Type B pancreatic cell (in vitro differentiated cells): ENCODE results near the gene DBX1. TPM values are rescaled to one million over a fixed set of nuclear protein-coding genes. Genes with fewer than 3 reads are reported as not detected.

Experiments used
- DNase-seq: peaks from one replicate; pipeline ENCODE4 v3.0.0; 2021; ENCODE audit warnings: mixed read lengths; ENCODE audit not compliant: unreplicated experiment; ENCODE audit errors: extremely low spot score
- H3K27ac Mint-ChIP-seq: 2 replicates; pipeline ENCODE4 v1.8.0; 2021; ENCODE audit warnings: mild to moderate bottlenecking, mixed read lengths
- H3K27me3 Mint-ChIP-seq: 2 replicates; pipeline ENCODE4 v1.8.0; 2021; ENCODE audit warnings: mixed read lengths
- H3K36me3 Mint-ChIP-seq: 2 replicates; pipeline ENCODE4 v1.8.0; 2021; ENCODE audit warnings: mixed read lengths
- H3K4me1 Mint-ChIP-seq: one replicate; pipeline ENCODE4 v1.8.0; 2021; ENCODE audit warnings: mixed read lengths; ENCODE audit not compliant: unreplicated experiment
- H3K4me3 Mint-ChIP-seq: 2 replicates; pipeline ENCODE4 v1.8.0; 2021; ENCODE audit warnings: mild to moderate bottlenecking, mixed read lengths
- H3K9me3 Mint-ChIP-seq: 2 replicates; pipeline ENCODE4 v1.8.0; 2021; ENCODE audit warnings: mixed read lengths
- total RNA-seq: library from RNA; stranded (reverse); gene quantifications from 2 replicates; pipeline ENCODE4 v1.2.1, GENCODE V29; 2021; ENCODE audit warnings: low replicate concordance
- TF ChIP-seq, protein P1 (sequence below): fragments of 200-600 bp; sonication (generic); conservative IDR thresholded peaks from 2 replicates; pipeline ENCODE4 v1.5.0; 2021; ENCODE audit warnings: antibody characterized with exemption, mild to moderate bottlenecking

The DBX1 gene
- total RNA-seq, 1 donor from 2014 or later: 0.36 TPM

GRCh38 chr11:20155683-20156279 lies 4.5 kb downstream of the DBX1 start:
- Mint-ChIP-seq H3K9me3 (peaks cover 4% of the 10 kb centered on the region), H3K27ac (no peak overlapping the region), H3K36me3 (peaks cover 4% of the 10 kb centered on the region), H3K4me1 (peaks cover 14% of the 10 kb centered on the region), H3K27me3 (peaks cover 85% of the 10 kb centered on the region), H3K4me3 (peak overlapping the region; percentile 84)
- TF ChIP-seq, protein P1, sequence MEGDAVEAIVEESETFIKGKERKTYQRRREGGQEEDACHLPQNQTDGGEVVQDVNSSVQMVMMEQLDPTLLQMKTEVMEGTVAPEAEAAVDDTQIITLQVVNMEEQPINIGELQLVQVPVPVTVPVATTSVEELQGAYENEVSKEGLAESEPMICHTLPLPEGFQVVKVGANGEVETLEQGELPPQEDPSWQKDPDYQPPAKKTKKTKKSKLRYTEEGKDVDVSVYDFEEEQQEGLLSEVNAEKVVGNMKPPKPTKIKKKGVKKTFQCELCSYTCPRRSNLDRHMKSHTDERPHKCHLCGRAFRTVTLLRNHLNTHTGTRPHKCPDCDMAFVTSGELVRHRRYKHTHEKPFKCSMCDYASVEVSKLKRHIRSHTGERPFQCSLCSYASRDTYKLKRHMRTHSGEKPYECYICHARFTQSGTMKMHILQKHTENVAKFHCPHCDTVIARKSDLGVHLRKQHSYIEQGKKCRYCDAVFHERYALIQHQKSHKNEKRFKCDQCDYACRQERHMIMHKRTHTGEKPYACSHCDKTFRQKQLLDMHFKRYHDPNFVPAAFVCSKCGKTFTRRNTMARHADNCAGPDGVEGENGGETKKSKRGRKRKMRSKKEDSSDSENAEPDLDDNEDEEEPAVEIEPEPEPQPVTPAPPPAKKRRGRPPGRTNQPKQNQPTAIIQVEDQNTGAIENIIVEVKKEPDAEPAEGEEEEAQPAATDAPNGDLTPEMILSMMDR: no peak
- DNase-seq: no peak

DNA sequence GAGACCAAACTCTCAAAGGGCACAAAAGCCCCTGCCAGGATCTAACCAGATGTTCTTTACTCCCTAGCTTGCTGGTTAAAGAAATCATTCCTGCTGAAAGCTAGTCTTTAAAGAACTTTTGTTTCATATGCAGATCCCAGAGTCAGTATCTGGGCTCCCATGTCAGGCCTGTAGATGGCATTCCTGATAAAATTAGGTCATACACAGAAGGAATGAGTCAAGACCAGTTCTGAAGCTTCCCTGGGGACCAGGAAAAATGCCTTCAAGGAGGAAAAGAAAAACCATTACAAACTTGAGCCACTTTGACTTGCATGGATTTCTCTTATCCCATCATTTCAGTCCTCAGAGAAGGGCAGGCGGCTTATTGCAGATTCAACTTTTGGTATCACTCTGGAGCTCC lies 5.9 kb downstream of the DBX1 start:
- peaks cover 82% of the 10 kb centered on the region for H3K27me3 Mint-ChIP-seq
- TF ChIP-seq, protein P1: no peak
- H3K4me3 Mint-ChIP-seq: no peak overlapping the region
- H3K9me3 Mint-ChIP-seq: peaks cover 4% of the 10 kb centered on the region
- H3K27ac Mint-ChIP-seq: no peak overlapping the region
- DNase-seq: no peak
- H3K36me3 Mint-ChIP-seq: peaks cover 4% of the 10 kb centered on the region
- peaks cover 14% of the 10 kb centered on the region for H3K4me1 Mint-ChIP-seq

DNA sequence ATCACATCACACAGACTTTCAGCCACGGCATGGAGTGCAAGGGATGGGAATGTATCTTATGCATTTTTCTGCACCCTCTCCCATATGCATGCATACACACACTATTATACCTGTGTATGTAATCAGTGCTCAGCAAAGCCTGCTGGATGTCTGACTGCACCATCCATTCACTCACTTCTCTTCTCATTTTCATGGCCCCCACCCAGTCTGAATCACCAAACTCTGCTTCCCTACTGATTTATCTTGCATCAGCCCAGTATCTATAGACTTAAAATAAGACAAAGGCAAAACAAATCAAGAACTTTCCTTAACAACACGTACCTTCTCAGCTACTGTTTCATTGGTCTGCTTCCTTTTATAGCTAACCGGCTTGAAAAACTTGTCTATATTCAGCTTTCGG lies 21.6 kb downstream of the DBX1 start:
- Mint-ChIP-seq H3K27me3 (peaks cover 68% of the 10 kb centered on the region), H3K36me3 (no peaks in the 10 kb centered on the region), H3K4me1 (no peaks in the 10 kb centered on the region), H3K27ac (no peak overlapping the region), H3K4me3 (no peak overlapping the region), H3K9me3 (no peaks in the 10 kb centered on the region)
- TF ChIP-seq, protein P1: no peak
- no peak for DNase-seq

GRCh38 chr11:20137637-20138036 lies 22.6 kb downstream of the DBX1 start:
- no peak for DNase-seq
- TF ChIP-seq, protein P1: no peak
- H3K4me1 Mint-ChIP-seq: peaks cover under 1% of the 10 kb centered on the region
- H3K9me3 Mint-ChIP-seq: no peaks in the 10 kb centered on the region
- no peak overlapping the region for H3K27ac Mint-ChIP-seq
- peaks cover 67% of the 10 kb centered on the region for H3K27me3 Mint-ChIP-seq
- H3K4me3 Mint-ChIP-seq: no peak overlapping the region
- no peaks in the 10 kb centered on the region for H3K36me3 Mint-ChIP-seq

DNA sequence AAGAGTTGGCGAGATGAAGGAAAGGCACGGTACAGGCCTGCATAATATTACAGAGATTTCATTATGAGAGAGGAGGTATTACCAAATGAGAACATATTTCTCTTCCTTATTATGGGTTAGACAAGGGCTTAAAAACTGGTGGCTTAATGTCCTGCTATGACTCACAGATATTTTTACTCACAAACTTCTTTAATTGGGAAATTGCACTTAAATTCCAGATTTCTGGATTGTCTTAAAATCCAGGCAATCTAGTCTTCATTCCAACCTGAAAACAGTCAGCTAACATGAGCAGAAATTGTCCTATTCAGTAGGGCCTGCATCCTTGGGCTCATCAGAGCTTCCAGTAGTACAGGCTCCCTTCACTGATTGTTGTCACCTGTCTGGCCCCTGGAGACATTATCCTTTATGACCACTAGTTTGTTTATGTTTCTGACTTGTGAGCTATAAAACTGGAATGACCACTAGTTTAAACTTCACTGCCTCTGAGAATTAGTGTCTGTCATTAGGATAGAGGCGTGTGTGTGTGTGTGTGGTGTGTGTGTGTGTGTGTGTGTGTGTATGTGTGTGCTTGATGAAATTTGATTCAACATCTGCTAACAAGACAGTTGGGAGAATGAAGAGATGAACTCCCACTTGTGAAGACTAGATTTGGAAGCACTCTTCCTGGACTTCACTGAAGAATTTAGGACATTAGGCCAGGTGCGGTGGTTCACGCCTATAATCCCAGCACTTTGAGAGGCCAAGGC lies 25.1 kb downstream of the DBX1 start:
- no peaks in the 10 kb centered on the region for H3K9me3 Mint-ChIP-seq
- DNase-seq: no peak
- H3K4me1 Mint-ChIP-seq: peaks cover 5% of the 10 kb centered on the region
- TF ChIP-seq, protein P1: no peak
- H3K27me3 Mint-ChIP-seq: peaks cover 62% of the 10 kb centered on the region
- H3K36me3 Mint-ChIP-seq: no peaks in the 10 kb centered on the region
- H3K4me3 Mint-ChIP-seq: no peak overlapping the region
- H3K27ac Mint-ChIP-seq: no peak overlapping the region
